Caco-2 (cell line): ENCODE data around the gene CCDC91. TPM values are rescaled to one million over a fixed set of nuclear protein-coding genes. Genes with fewer than 3 reads are reported as not detected.
"Not testable (repeated sequence)": the region's sequence is repeated elsewhere in the genome, so short reads cannot be mapped to it uniquely, and the experiment has no call there.

Experiments
- BruUV-seq: library from RNA; stranded (reverse); fragments of 400-500 nt; replicated peaks from 2 replicates; lab custom pipeline; 2021; lab: Mats Ljungman, UMichigan
- CTCF ChIA-PET: fragments of 300-600 bp; sonication (Branson Sonifier 250); formaldehyde crosslinking; loops from one replicate; lab custom pipeline; 2022; ENCODE audit warnings: antibody characterized with exemption; lab: Charles Lee
- POLR2A ChIA-PET: fragments of 300-600 bp; sonication (Branson Sonifier 250); formaldehyde crosslinking; loops from one replicate; lab custom pipeline; 2022; ENCODE audit warnings: antibody characterized with exemption; lab: Charles Lee
- DNase-seq, 2 experiments: peaks; one replicate each; pipeline versions ENCODE4 v3.0.0 to v3.0.0-alpha.2; 2020 to 2022
- H3K27me3 ChIP-seq: replicated peaks from 2 replicates; pipeline ENCODE4 v1.6.0; 2011; ENCODE audit warnings: low read length; ENCODE audit not compliant: control insufficient read depth, insufficient read depth
- H3K36me3 ChIP-seq: 2 replicates; pipeline ENCODE4 v1.5.1; 2011; ENCODE audit warnings: low read length; ENCODE audit not compliant: control insufficient read depth, insufficient read depth
- H3K4me1 ChIP-seq: fragments of 250-450 bp; sonication (Bioruptor Pico); 2 replicates; pipeline ENCODE4 v1.5.1; 2020; ENCODE audit warnings: mild to moderate bottlenecking
- H3K4me3 ChIP-seq: 2 replicates; pipeline ENCODE4 v1.5.1; 2011; ENCODE audit warnings: low read depth, mild to moderate bottlenecking, control low read depth, low read length
- H3K9me3 ChIP-seq: fragments of 250-450 bp; sonication (Bioruptor Pico); 2 replicates; pipeline ENCODE4 v1.5.1; 2020; ENCODE audit warnings: mild to moderate bottlenecking, moderate library complexity
- H3K27ac Mint-ChIP-seq: one replicate; pipeline ENCODE4 v1.8.0; 2022; ENCODE audit warnings: mixed read lengths; ENCODE audit not compliant: unreplicated experiment
- H3K27me3 Mint-ChIP-seq: one replicate; pipeline ENCODE4 v1.8.0; 2022; ENCODE audit warnings: mixed read lengths; ENCODE audit not compliant: insufficient read depth, unreplicated experiment
- H3K36me3 Mint-ChIP-seq: one replicate; pipeline ENCODE4 v1.8.0; 2022; ENCODE audit warnings: mild to moderate bottlenecking, mixed read lengths; ENCODE audit not compliant: insufficient read depth, unreplicated experiment
- H3K4me1 Mint-ChIP-seq: one replicate; pipeline ENCODE4 v1.8.0; 2022; ENCODE audit warnings: low read depth, mixed read lengths; ENCODE audit not compliant: unreplicated experiment
- H3K4me3 Mint-ChIP-seq: one replicate; pipeline ENCODE4 v1.8.0; 2022; ENCODE audit warnings: mild to moderate bottlenecking, moderate library complexity, mixed read lengths; ENCODE audit not compliant: unreplicated experiment
- H3K9me3 Mint-ChIP-seq: one replicate; pipeline ENCODE4 v1.8.0; 2022; ENCODE audit warnings: mixed read lengths; ENCODE audit not compliant: unreplicated experiment
- CTCF ChIP-seq, 2 experiments: fragments of 200-600 bp in 1 of 2; IDR thresholded peaks; 1 replicate in 1 of 2; 2 replicates in 1 of 2; pipeline versions ENCODE4 v1.5.1 to v1.8.0; 2011 to 2022; ENCODE audit warnings: antibody characterized with exemption in 1 of 2, control low read depth in 1 of 2, inconsistent platforms in 1 of 2, low read depth in 1 of 2, low read length in 1 of 2, mild to moderate bottlenecking in 1 of 2, moderate library complexity in 1 of 2; ENCODE audit not compliant: insufficient read depth in 1 of 2, severe bottlenecking in 1 of 2, unreplicated experiment in 1 of 2
- intact Hi-C: fragments of 100-400 bp; cut with micrococcal nuclease; formaldehyde crosslinking; loops from one replicate; pipeline ENCODE4 v1.10.0; 2022; ENCODE audit not compliant: unreplicated experiment
- total RNA-seq: library from RNA; stranded (reverse); gene quantifications from 2 replicates; pipeline ENCODE4 v1.2.3, GENCODE V29; 2022

CCDC91 gene
- total RNA-seq, 1 experiment from 2014 or later = 21.6 TPM

- ChIA-PET POLR2A (no interaction called here), CTCF (no interaction called here)
- BruUV-seq = no TSS peak
- H3K4me3 ChIP-seq = no peak overlapping the region
- no peak for TF ChIP-seq CTCF (IDR thresholded peaks at IDR 0.05; ENCODE audit: insufficient read depth in 1 of 2, low read depth in 1 of 2, low read length in 1 of 2, severe bottlenecking in 1 of 2, unreplicated experiment in 1 of 2)
- H3K27ac Mint-ChIP-seq = no peak overlapping the region
- H3K27me3 ChIP-seq = no peaks in the 10 kb centered on the region
- H3K36me3 Mint-ChIP-seq = no peaks in the 10 kb centered on the region
- H3K4me1 ChIP-seq = no peaks in the 10 kb centered on the region
- H3K4me1 Mint-ChIP-seq = no peaks in the 10 kb centered on the region
- no peaks in the 10 kb centered on the region for H3K9me3 Mint-ChIP-seq
- no peak for DNase-seq
- intact Hi-C loops = no loop called here
- no peak overlapping the region for H3K4me3 Mint-ChIP-seq
- no peaks in the 10 kb centered on the region for H3K27me3 Mint-ChIP-seq
- H3K36me3 ChIP-seq = no peaks in the 10 kb centered on the region
- H3K9me3 ChIP-seq = no peaks in the 10 kb centered on the region
Measured at GRCh38 chr12:28258998-28259397, 68.7 kb downstream of the CCDC91 start.

GRCh38 chr12:28265435-28266042, 75.3 kb downstream of the CCDC91 start:
- no peaks in the 10 kb centered on the region for H3K4me1 ChIP-seq
- no peak overlapping the region for H3K27ac Mint-ChIP-seq
- peaks cover 2% of the 10 kb centered on the region for H3K9me3 Mint-ChIP-seq
- no peaks in the 10 kb centered on the region for H3K9me3 ChIP-seq
- no peaks in the 10 kb centered on the region for H3K4me1 Mint-ChIP-seq
- no peak for TF ChIP-seq CTCF (IDR thresholded peaks at IDR 0.05; ENCODE audit: insufficient read depth in 1 of 2, low read depth in 1 of 2, low read length in 1 of 2, severe bottlenecking in 1 of 2, unreplicated experiment in 1 of 2)
- no peak for DNase-seq
- H3K27me3 Mint-ChIP-seq = no peaks in the 10 kb centered on the region
- ChIA-PET POLR2A (no interaction called here), CTCF (no interaction called here)
- no peak overlapping the region for H3K4me3 ChIP-seq
- no peak overlapping the region for H3K4me3 Mint-ChIP-seq
- BruUV-seq = no TSS peak
- intact Hi-C loops = no loop called here
- no peaks in the 10 kb centered on the region for H3K27me3 ChIP-seq
- H3K36me3 Mint-ChIP-seq = no peaks in the 10 kb centered on the region
- no peaks in the 10 kb centered on the region for H3K36me3 ChIP-seq

GRCh38 chr12:28267920-28268607, 77.8 kb downstream of the CCDC91 start:
- H3K27me3 ChIP-seq, intact Hi-C loops, H3K27me3 Mint-ChIP-seq, H3K4me3 ChIP-seq, H3K27ac Mint-ChIP-seq, BruUV-seq, H3K36me3 Mint-ChIP-seq, CTCF ChIA-PET, H3K4me1 Mint-ChIP-seq, POLR2A ChIA-PET, H3K9me3 ChIP-seq, H3K36me3 ChIP-seq, H3K4me3 Mint-ChIP-seq, H3K4me1 ChIP-seq, DNase-seq: not testable (repeated sequence)
- peaks cover 24% of the 10 kb centered on the region for H3K9me3 Mint-ChIP-seq
